GM12865 (cell line): ENCODE data around the gene BPIFB4.

Experiments used
- DNase-seq: peaks from one replicate; pipeline ENCODE4 v3.0.0; 2010; ENCODE audit warnings: low read depth
- H3K4me3 ChIP-seq: 2 replicates; pipeline ENCODE4 v1.5.1; 2011; ENCODE audit warnings: mild to moderate bottlenecking, low read depth, low read length, control low read depth
- TF ChIP-seq, protein P1 (sequence below): IDR thresholded peaks from 2 replicates; pipeline ENCODE4 v1.5.1; 2011; ENCODE audit warnings: low read length, control low read depth, low read depth, inconsistent platforms; ENCODE audit not compliant: insufficient read depth; ENCODE audit errors: missing control alignments

Gene BPIFB4

DNA sequence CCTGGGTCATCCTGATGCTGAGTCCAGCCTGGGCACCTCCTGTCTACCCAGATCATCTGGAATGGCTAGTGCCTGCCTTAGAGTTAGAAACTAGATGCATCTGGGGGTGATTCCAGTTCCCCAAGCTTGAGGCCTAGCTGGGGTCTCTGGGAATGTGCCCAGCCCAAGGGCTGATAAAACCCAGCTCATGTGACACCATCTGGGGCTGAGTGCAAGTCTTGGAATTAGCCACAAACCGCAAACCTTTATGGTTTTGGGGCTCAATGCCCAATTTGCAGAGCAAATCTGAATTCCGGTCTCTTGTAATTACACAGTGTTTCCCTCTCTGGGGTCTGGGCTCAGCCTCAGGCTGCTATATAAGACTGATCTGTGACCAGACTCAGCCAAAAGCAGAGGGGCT is at the start of gene BPIFB4:
TSS of gene BPIFB4 (plus strand) at position 385 of the 400 bp plus-strand sequence. CDS start 1,884 bp downstream, outside the sequence.
- H3K4me3 ChIP-seq = no peak within 1 kb of the TSS
- TF ChIP-seq, protein P1, sequence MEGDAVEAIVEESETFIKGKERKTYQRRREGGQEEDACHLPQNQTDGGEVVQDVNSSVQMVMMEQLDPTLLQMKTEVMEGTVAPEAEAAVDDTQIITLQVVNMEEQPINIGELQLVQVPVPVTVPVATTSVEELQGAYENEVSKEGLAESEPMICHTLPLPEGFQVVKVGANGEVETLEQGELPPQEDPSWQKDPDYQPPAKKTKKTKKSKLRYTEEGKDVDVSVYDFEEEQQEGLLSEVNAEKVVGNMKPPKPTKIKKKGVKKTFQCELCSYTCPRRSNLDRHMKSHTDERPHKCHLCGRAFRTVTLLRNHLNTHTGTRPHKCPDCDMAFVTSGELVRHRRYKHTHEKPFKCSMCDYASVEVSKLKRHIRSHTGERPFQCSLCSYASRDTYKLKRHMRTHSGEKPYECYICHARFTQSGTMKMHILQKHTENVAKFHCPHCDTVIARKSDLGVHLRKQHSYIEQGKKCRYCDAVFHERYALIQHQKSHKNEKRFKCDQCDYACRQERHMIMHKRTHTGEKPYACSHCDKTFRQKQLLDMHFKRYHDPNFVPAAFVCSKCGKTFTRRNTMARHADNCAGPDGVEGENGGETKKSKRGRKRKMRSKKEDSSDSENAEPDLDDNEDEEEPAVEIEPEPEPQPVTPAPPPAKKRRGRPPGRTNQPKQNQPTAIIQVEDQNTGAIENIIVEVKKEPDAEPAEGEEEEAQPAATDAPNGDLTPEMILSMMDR = no peak
- no peak for DNase-seq

DNA sequence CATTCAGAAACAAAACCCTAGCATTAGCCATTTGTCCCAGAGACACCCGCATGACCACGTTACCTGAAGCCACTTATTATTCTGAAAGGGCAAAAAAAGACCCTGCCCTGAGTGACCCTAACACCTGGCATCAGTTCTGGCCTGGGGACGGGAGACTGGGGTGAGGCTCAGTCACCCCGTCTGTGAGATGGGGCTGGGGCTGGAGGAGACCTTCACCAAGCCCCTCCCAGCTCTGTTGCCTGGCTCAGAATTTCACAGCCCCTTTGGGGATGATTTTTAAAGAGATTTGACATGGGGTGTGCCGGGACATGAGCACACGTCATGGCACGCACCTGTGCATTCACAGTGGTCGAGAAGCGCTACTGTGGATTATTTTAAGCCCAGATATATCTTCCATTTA is 49.4 kb upstream of the BPIFB4 start:
- no peak for DNase-seq
- TF ChIP-seq, protein P1 = no peak
- no peak overlapping the region for H3K4me3 ChIP-seq

DNA sequence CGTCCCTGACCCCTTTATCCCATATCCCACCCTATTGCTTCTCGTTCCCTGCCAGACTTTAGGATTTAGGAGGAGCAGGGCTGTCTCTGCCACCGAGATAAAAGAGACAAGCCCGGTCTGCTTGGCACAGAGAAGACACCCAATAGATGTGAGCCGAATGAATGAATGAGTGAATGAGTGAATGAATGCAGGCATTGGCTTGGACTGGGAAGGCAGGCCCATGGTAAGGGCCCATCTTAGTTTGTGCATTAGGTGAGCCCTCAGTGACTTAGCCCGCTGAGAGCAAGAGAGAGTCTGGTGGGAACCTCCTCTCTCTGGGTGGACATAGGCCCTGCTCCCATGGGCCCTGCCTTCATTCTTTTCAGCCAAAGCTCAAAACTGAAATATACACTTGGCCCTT is 48.9 kb upstream of the BPIFB4 start:
- no peak overlapping the region for H3K4me3 ChIP-seq
- DNase-seq = no peak
- TF ChIP-seq, protein P1 = no peak

DNA sequence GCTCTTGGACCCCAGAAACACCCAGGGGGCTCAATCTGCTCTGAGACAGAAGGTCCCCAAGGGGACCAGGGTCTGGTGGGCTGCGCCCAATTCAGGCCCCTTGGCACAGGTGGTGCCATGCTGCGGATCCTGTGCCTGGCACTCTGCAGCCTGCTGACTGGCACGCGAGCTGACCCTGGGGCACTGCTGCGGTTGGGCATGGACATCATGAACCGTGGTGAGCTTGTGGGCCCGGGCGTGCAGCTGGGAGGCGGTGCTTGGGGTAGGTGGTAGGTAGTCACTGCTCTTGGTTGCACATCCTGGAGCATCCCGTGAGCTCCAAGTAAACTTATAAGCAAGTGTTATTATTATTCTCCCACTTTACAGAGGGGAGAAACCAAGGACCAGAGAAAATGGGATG is 47.9 kb upstream of the BPIFB4 start, which contains the start of gene BPIFB6:
TSS of gene BPIFB6 (plus strand) at position 118 of the 400 bp plus-strand sequence. CDS start at position 118, 0 bp downstream.
- no peak within 1 kb of the TSS for H3K4me3 ChIP-seq
- DNase-seq = no peak
- TF ChIP-seq, protein P1 = no peak

DNA sequence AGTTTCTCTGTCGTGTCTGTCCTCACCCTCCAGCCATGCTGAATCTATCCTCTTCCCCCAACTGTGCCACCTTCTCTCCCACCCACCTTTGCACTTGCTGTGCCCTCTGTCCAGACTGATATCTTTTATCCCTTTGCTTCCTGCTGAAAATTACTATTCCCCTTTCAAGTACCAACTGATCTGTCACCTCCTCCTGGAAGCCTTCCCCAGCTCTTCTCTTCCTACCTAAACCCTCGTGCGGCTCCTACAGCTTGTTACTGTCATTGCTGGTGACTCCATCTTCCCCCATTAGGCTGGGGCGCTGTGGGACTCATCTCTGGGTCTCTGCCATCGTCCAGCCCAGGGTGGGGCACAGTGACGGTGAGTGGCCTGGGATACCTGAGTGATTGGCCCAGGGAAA is 46.9 kb upstream of the BPIFB4 start:
- TF ChIP-seq, protein P1 = no peak
- DNase-seq = no peak
- H3K4me3 ChIP-seq = no peak overlapping the region

DNA sequence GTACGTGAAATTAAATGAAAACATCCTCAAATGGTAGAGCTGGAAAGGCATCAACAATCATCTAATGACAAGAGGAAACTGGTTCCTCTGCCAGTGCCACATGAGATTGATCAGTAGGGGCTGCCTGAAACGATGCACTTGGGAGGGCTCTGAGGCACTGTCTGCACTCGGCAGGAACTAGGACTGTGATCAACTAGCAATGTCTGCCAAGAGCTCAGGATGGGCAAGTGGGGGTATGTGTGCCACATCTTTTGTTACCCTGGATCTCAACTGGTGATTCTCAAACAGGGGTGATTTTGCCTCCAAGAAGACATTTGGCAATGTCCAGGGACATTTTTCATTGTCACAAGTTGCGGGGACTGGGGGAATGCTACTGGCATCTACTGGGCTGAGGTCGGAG is 46.1 kb upstream of the BPIFB4 start:
- no peak for DNase-seq
- TF ChIP-seq, protein P1 = no peak
- H3K4me3 ChIP-seq = no peak overlapping the region

DNA sequence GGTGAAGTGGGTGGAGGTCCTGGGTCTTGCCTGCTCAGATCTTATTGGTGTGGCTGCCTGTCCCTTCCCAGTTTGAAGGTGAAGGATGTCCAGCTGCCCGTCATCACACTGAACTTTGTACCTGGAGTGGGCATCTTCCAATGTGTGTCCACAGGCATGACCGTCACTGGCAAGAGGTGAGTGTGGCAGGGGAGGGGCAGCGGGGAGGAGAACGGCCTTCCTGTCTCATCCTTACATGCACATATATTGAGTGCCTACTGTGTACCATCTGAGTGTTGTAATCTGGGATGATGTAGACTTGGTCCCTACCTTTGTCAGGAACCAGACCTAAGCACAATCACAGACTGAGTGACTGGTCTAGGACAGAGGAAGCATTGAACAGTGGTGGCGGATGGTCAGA is 45.3 kb upstream of the BPIFB4 start:
- no peak overlapping the region for H3K4me3 ChIP-seq
- no peak for DNase-seq
- TF ChIP-seq, protein P1 = no peak
